COLO668 (cell line): ENCODE data around the gene OR6T1.

Experiments used
- DNase-seq: peaks from one replicate; lab custom pipeline; 2025; ENCODE audit not compliant: unreplicated experiment; lab: John Stamatoyannopoulos, UW

The OR6T1 gene, protein sequence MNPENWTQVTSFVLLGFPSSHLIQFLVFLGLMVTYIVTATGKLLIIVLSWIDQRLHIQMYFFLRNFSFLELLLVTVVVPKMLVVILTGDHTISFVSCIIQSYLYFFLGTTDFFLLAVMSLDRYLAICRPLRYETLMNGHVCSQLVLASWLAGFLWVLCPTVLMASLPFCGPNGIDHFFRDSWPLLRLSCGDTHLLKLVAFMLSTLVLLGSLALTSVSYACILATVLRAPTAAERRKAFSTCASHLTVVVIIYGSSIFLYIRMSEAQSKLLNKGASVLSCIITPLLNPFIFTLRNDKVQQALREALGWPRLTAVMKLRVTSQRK

DNA sequence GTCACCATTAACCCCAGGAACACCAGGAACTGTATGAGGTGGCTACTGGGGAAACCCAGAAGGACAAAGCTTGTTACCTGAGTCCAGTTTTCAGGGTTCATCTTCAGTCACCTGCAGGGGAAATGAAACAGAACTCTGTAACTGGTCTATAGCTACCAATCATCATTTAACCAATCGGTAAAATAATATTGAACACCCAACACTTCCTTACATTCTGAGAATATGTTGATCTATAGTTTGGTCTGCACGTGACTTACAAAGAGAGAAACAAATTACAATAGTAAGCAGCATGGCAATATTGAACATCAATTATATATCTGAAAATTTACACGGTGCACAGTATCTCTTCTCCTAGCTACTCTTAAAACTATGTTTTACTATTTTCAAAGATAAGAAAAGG is at the start of gene OR6T1:
Gene OR6T1, minus strand, starts transcription at position 101 of the 400 bp plus-strand sequence. Its CDS starts 0 bp downstream, at position 101.
- no peak for DNase-seq

DNA sequence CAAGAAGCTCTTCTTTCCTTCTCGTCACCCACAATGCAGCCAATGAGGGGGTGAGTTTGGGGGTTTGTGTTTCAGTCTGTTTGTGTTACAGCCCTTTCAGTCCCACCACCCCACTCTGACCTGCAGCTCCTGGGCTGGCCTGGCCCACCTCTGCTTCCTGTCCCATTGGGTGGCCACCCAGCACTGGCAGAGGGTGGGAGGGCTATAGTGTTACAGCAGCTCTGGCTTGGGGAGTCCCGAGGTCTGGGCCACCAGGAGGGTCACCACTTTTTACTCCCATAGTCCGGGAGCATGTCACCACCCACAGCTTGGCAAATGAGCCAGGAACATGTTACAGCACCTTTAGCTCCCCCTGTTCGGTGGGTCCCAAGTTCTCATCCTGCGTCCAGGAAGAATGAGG is 35.7 kb upstream of the OR6T1 start:
- no peak for DNase-seq

DNA sequence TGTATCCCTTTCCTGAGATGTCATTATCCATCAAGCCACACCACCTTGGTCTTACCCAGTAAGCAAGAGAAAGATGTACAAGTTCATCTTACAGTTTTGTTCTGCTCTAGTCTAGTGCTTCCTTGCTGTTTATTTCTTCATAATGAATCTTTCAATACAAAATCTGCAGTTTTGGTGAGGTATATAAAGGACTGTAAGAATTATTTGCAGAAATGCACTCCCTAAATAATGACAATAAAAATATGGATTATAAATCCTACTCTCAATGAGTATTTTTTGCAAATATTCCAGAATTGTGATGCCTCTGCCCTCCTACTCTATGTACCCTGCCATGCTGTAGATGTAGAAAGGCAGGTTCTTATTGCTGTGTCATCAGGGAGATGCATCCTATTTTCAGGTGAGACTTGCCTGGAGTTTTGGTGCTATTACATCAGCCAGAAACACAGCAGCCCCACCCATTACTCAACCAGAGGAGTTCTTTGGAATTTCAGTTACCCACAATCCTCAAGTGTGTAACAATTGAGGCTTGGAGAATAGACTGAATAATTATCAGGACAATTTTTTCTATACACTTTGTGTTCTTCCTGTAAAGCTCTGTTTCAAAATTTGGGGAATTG is 34.2 kb upstream of the OR6T1 start, which contains the start of gene OR10S1:
Gene OR10S1, minus strand, starts transcription at position 51 of the 617 bp plus-strand sequence. CDS start 117 bp downstream, outside the sequence.
- DNase-seq = no peak

DNA sequence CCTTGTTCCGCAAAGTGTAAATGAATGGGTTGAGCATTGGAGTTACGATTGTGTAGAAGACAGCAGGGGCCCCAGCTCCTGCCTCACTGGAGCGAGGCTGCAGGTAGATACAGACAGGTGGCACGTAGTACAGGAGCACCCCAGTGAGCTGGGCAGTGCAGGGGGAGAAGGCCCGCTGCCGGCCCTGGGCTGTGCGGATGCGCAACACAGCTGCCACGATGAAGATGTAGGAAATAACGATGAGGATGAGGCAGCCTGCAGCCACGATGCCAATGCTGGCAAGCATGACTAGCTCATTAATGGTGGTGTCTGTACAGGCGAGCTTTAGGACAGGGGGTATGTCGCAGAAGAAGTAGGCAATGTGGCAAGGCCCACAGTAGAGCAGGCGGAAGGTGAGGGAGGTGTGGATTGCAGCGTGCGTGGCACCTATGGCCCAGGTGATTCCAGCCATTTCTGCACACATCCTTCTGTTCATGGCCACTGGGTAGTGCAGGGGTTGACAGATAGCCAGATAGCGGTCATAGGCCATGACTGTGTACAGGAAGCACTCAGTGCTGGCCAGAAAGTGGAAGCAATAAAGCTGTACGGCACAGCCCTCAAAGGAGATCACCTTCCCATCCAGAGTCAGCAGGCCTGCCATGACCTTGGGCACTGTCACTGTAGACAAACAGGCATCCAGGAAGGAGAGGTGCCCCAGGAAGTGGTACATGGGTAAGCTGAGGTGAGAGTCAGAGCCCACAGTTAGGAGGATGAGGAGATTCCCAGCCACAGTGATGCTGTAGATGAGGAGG is 33.3 kb upstream of the OR6T1 start:
- DNase-seq = no peak

DNA sequence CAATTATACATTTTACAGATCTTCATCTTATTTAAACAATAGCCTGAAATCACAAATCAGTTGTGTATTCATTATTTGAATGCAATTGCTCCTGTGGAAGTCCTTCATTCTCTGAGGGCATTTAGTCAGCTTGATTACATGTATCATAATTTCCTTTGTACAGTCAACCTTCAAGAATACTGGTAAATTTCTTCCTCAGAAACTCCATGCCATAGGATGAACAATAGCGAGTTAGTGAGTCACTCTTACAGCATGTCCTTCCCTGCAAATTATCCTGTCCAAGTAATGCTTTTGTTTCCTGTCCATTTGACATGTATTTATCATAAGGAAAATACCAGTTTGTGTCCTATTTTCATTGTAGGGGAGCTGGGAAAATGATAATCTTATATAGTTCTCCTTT is 30.2 kb upstream of the OR6T1 start:
- DNase-seq = no peak

DNA sequence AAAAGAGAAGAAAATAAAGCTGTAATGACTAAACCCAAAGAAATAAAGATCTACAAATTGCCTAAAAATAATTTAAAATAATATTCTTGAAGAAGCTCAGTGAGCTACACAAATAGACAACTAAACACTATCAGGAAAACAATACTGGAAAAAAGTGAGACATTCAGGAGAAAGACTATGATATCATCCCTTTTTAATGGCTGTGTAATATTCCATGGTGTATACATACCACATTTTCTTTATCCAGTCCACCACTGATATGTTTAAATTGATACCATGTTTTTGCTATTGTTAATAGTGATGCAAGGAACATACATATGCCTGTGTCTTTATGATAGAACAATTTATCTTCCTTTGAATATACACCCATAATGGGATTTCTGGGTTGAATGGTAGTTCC is 13.1 kb upstream of the OR6T1 start:
- DNase-seq = no peak

DNA sequence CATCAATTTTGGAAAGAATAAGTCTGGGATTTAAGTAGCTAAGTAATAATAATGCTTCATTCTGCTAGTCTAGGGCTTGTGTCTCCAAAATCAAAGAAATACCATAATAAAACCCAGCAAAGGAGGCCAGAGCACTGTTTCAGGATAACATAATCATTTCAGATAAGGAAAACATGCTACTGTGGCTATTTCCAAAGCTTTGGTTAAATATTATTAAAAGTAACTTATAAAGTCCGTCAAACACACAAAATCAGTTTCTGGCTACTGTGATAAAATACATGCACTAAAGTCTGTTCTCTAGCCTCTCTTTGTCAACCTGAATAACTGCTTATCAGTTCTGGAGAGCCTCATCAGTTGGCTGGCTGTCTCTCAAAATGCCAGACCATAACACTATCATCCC is 1.5 kb upstream of the OR6T1 start:
- no peak for DNase-seq

DNA sequence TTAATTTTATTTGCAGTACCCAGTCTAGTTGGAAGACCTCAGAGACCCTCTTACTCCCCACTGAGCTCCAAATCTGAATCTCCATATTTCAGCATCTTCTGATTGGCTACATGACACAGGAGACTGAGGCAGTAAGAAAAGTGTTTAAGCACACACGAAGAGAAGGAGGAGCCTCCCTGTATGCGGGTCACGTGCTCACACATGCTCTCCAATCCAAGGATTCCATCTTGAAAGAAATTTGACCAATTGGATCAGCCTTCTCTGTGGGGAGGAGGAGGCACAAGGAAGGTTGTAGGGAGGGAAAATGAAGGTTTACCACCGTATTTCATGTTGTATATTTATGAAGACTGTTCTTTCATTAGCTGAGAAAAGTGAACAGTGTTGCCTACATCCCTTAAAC is 1.2 kb downstream of the OR6T1 start:
- no peak for DNase-seq

DNA sequence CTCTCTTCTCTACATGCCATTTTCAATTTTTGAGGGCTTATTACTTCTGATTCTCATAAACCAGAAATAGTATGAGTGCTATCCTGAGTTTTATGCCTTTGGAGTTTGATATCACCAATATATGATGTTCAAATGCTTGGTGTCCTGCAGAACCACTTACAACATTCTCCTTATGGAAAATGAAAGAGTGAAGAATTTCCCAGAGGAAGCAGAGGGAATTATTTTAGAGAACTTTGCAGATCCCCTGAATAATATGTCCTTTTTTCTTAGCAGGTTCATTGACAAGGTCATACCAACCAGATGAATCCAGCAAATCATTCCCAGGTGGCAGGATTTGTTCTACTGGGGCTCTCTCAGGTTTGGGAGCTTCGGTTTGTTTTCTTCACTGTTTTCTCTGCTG is 4.3 kb downstream of the OR6T1 start, which contains the start of gene OR4D5:
Gene OR4D5, plus strand, starts transcription at position 301 of the 400 bp plus-strand sequence. Its CDS starts 0 bp downstream, at position 301.
- no peak for DNase-seq

DNA sequence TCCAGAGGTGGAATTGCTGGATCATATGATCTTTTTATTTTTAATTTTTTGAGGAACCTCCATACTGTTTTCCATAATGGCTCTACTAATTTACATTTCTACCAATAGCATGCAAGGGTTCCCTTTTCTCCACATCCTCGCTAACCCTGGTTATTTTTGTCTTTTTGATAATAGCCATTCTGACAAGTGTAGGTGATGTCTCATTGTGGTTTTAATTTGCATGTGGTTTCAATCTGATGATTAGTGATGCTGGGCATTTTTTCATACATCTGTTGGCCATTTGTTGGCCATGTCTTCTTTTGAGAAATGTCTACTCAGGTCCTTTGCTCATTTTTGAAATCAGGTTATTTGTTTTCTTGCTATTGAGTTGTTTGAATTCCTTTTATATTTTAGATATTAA is 19.6 kb downstream of the OR6T1 start:
- DNase-seq = no peak

DNA sequence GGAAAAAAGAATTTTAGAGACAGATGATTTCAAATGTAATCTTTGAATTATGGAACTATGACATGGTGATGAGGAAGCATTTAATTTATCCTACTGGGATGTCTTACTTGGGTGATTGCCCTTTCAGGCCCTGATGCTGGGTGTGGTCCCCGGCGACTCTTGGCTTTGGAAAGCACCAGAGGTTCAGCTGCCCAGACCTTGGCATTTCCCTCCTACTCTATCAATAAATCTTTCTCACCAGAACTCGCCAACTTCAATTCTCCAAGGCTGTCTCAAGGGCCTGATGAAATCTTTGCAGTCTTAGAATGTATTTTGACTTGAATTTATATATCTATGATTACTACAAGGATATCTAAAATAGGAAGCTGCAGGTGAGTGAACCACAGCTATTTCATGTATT is 22.7 kb downstream of the OR6T1 start:
- no peak for DNase-seq

DNA sequence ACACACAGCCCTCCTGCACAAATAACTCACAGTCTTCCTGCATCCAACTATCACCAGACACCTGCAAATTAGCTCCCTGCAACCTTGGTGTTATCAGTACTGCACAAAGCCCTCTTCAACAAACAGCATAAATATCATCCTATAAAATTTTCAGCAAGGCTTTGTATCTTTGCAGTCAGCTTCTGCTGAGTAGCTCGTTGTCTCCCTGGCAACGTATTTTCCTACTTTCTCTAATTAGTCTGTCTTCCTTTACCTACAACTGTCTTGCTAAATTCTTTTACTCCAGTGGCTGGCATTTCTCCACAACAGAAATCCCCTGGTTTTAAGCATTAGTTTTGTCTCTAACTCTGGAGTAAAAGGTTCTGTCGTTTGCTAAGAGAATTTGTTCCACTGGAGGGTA is 37.8 kb downstream of the OR6T1 start:
- no peak for DNase-seq

DNA sequence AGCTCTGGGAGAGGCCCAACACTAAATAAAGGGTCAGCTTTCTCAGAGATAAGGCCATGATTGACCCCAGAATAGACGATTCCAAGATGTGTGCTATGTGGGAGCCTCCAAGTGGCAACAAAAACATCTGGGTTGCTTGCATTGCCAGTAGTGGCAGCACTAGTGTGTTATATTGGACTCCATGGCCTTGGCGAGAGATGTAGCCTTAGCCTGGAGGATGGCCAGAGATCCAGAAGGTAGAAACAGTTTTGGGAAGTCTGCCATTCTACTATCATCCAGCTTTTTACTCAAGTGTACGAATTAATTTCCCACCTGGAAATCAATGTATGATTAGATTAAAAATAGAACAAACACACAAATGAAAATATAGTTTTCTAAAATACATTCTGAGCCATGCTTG is 38.7 kb downstream of the OR6T1 start:
- no peak for DNase-seq

DNA sequence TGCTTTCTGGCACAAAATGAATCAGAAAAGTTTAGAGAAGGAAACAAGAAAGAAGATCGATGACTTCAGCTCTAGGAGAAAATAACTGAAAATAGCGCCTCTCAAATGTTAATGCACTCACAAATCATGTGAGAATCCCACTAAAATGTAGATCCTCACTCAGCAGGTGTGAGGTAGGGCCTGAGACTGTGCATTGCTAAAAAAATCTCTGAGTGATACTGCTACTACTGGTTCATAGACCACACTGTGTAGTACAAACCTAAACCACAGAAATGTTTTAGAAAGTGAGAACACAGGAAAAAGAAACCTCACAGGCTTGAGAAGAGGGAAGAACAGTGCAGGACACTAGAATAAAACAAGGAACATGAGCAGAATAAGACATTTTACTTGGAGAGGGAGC is 39.7 kb downstream of the OR6T1 start:
- DNase-seq = no peak

DNA sequence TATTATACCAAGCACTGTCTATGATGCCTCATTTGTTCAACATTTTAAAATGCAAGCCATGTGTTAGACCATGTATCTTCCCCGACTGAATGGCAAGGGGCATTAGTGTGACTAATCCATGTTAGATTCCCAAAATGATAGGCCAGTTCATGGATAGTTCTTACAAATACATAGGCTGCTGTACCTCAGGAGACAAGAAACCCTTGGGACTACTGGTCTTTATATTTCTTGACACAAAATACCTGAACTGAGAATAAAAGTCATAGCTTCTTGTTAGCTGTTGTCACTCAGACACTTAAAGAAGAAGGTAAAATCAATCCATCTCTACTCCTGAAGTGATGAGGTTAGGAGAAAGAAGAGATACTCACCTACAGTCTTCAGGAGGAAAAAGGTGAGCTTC is 41.8 kb downstream of the OR6T1 start, which contains the start of gene OR8D4:
Gene OR8D4, plus strand, starts transcription at position 301 of the 400 bp plus-strand sequence. CDS start 4,265 bp downstream, outside the sequence.
- DNase-seq = no peak

DNA sequence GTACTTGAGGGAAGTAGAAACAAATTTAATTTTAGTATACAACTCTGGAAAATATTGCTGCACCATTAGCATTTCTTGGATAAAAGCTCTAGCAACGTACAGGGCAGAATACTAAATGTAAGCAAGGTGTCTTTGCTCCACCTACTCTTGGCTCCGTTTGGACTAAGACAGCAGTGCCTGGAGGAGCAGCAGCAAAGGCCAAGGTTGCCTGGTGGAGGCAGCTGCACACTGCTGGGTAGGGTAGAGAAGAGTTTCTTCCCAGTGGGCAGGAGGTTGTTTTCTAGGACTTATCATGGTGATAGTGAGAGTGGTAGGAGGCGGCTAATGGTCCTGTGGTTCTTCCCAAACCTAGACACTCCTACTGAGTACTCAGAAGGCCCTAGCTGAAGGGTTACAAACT is 43.8 kb downstream of the OR6T1 start:
- DNase-seq = no peak
